PC-3 (cell line): ENCODE data around the gene ZNF469.

ENCODE experiments used
- CTCF ChIP-seq: fragments of 300-600 bp; sonication (generic); conservative IDR thresholded peaks from 2 replicates; pipeline ENCODE4 v1.5.1; 2017; ENCODE audit warnings: antibody characterized with exemption, low read depth, mild to moderate bottlenecking, low read length
- EZH2 ChIP-seq: fragments of 300-600 bp; sonication (generic); IDR thresholded peaks from one replicate; pipeline ENCODE4 v1.6.1; 2017; ENCODE audit warnings: antibody characterized with exemption, mild to moderate bottlenecking, low read length; ENCODE audit not compliant: unreplicated experiment

GRCh38 chr16:88353232-88353631, 29.5 kb upstream of the ZNF469 start:
- TF ChIP-seq CTCF (no peak), EZH2 (no peak)
